Measurements from ENCODE around the gene CHMP1A.
"Not testable (repeated sequence)": the region's sequence is repeated elsewhere in the genome, so short reads cannot be mapped to it uniquely, and the experiment has no call there.

Gene CHMP1A

GRCh38 chr16:89656435-89657121, 930 bp downstream of the CHMP1A start:
- no peak for DNase-seq

GRCh38 chr16:89655062-89655643, 2.4 kb downstream of the CHMP1A start:
- DNase-seq = no peak

- DNase-seq = no peak
Observed at GRCh38 chr16:89653656-89654295, 3.7 kb downstream of the CHMP1A start.

GRCh38 chr16:89651584-89651983, 5.9 kb downstream of the CHMP1A start:
- DNase-seq = no peak

- no peak for DNase-seq
Observed at GRCh38 chr16:89646906-89647305, 10.6 kb downstream of the CHMP1A start.

- DNase-seq = no peak
Observed at GRCh38 chr16:89646270-89646669, 11.2 kb downstream of the CHMP1A start.

- DNase-seq = no peak
Observed at GRCh38 chr16:89645122-89645521, 12.4 kb downstream of the CHMP1A start.

GRCh38 chr16:89643769-89644300, 13.7 kb downstream of the CHMP1A start:
- no peak for DNase-seq

GRCh38 chr16:89642574-89642973, 14.9 kb downstream of the CHMP1A start:
- DNase-seq = no peak

- no peak for DNase-seq
Observed at GRCh38 chr16:89641458-89642119, 15.9 kb downstream of the CHMP1A start.

- no peak for DNase-seq
Observed at GRCh38 chr16:89639385-89639784, 18.1 kb downstream of the CHMP1A start.

GRCh38 chr16:89638455-89638854, 19.1 kb downstream of the CHMP1A start:
- no peak for DNase-seq

GRCh38 chr16:89637379-89637778, 20.1 kb downstream of the CHMP1A start:
- DNase-seq = no peak

- DNase-seq = no peak
Observed at GRCh38 chr16:89636663-89637062, 20.8 kb downstream of the CHMP1A start.

- not testable (repeated sequence) for DNase-seq
Observed at GRCh38 chr16:89634463-89635385, 22.8 kb downstream of the CHMP1A start.

- no peak for DNase-seq
Observed at GRCh38 chr16:89633064-89633631, 24.4 kb downstream of the CHMP1A start.

- DNase-seq = no peak
Observed at GRCh38 chr16:89629827-89630610, 27.5 kb downstream of the CHMP1A start.

- no peak for DNase-seq
Observed at GRCh38 chr16:89624777-89625761, 32.4 kb downstream of the CHMP1A start.

- no peak for DNase-seq
Observed at GRCh38 chr16:89623511-89624261, 33.8 kb downstream of the CHMP1A start.
